Mucosa of rectum (tissue), 2 donors: ENCODE data around the gene LYST.
"Not testable (repeated sequence)": the region's sequence is repeated elsewhere in the genome, so short reads cannot be mapped to it uniquely, and the experiment has no call there.

Experiments
- H3K27ac ChIP-seq, 2 donors: one replicate each; pipeline ENCODE4 v1.7.0; 2013; ENCODE audit warnings: inconsistent platforms in 2 of 2, low read depth in 2 of 2, low read length in 2 of 2
- H3K27me3 ChIP-seq, 2 donors: one replicate each; pipeline ENCODE4 v1.7.0; 2013; ENCODE audit warnings: low read length in 2 of 2; ENCODE audit not compliant: control insufficient read depth in 2 of 2, insufficient read depth in 2 of 2
- H3K36me3 ChIP-seq, 2 donors: one replicate each; pipeline ENCODE4 v1.7.0; 2013; ENCODE audit warnings: low read length in 2 of 2; ENCODE audit not compliant: control insufficient read depth in 2 of 2, insufficient read depth in 2 of 2
- H3K4me1 ChIP-seq, 2 donors: one replicate each; pipeline ENCODE4 v1.7.0; 2013; ENCODE audit warnings: low read length in 2 of 2, mild to moderate bottlenecking in 1 of 2; ENCODE audit not compliant: control insufficient read depth in 2 of 2, insufficient read depth in 2 of 2
- H3K4me3 ChIP-seq, 2 donors: one replicate each; pipeline ENCODE4 v1.7.0; 2013; ENCODE audit warnings: low read length in 2 of 2
- H3K9ac ChIP-seq, 2 donors: one replicate each; pipeline ENCODE4 v1.7.0; 2013; ENCODE audit warnings: low read length in 2 of 2, low read depth in 1 of 2, mild to moderate bottlenecking in 1 of 2
- H3K9me3 ChIP-seq, 2 donors: one replicate each; pipeline ENCODE4 v1.7.0; 2013; ENCODE audit warnings: low read length in 2 of 2; ENCODE audit not compliant: control insufficient read depth in 2 of 2
- donor health status: healthy.
- donor health status: Normal muscosa, but diverticular disease.

Gene LYST

DNA sequence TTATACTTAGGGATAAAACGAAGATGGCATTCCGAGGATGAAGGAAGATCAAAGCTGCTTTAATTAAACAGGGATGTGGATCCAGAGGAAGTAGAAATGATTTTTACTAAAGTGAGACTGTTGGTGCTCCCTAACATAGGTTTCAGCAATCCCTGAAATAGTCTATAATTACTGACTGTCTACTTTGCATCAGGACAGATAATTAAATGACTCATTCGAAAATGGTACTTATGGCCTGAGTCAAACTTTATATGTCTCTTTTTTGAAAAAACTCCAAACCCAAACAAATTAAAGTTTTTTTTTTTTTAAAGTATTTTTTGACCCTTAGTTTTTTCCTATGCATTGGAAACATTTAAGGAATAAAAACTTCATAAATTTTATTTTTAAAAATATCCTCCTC, 90.3 kb downstream of the LYST start:
- Histone ChIP-seq H3K4me1 (no peaks in the 10 kb centered on the region), H3K4me3 (no peak overlapping the region), H3K9ac (no peak overlapping the region), H3K27me3 (no peaks in the 10 kb centered on the region), H3K36me3 (peaks cover 10 to 14% of the 10 kb centered on the region in 2 donors), H3K9me3 (no peaks in the 10 kb centered on the region), H3K27ac (no peak overlapping the region)

DNA sequence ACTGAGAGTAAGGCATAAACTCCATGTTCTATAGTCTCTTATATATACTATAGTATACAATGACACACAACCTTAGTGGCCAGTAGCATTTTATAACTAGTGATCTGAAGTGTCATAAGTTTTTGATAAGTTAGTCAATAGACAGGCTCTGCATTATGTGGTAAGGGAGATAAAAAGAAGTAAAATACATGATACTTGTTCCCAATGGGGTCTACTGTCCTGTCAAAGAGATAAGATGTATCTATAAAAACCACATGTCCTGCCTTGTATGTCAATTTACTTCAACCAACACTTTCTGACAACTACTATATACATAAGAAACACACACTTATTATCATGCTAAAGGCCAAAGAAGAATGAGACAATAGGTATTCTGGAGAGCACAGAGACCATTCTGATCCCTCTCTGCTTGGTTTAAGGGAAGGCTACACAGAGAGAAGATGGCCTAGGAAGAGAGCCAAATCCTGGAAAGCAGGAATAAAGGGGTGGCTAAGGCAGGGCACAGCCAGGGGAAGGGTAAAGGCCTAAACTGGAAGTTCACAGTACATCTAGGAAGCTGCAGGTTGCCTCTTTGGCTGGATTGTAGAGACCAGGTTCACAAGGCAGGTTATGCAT, 91.4 kb downstream of the LYST start:
- no peaks in the 10 kb centered on the region for H3K27me3 ChIP-seq
- H3K4me3 ChIP-seq: no peak overlapping the region
- no peaks in the 10 kb centered on the region for H3K9me3 ChIP-seq
- H3K4me1 ChIP-seq: no peaks in the 10 kb centered on the region
- no peak overlapping the region for H3K27ac ChIP-seq
- peaks cover 10 to 14% of the 10 kb centered on the region in 2 donors for H3K36me3 ChIP-seq
- no peak overlapping the region for H3K9ac ChIP-seq

DNA sequence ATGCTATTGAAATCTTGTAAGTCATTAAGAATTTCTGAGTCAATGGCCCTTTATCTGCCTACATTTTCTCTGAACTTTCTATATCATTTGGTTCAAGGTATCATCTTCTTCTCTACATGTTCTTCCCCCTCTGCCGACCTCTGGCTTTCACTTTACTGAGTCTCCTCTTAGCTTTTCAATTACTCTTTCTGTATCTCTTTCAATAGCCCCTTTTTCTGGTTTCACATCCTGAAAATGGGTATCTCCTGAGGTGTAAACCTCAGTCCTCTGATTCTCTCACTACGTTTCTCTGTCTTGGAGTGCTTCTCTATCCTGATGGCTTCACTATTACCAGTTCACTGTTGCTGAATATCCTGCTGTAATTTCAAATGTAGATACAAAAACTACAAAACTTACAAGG, 98.9 kb downstream of the LYST start:
- Histone ChIP-seq H3K36me3 (peaks cover 6 to 8% of the 10 kb centered on the region in 2 donors), H3K27me3 (no peaks in the 10 kb centered on the region), H3K4me1 (no peaks in the 10 kb centered on the region), H3K9me3 (no peaks in the 10 kb centered on the region), H3K4me3 (no peak overlapping the region), H3K9ac (no peak overlapping the region), H3K27ac (no peak overlapping the region)

DNA sequence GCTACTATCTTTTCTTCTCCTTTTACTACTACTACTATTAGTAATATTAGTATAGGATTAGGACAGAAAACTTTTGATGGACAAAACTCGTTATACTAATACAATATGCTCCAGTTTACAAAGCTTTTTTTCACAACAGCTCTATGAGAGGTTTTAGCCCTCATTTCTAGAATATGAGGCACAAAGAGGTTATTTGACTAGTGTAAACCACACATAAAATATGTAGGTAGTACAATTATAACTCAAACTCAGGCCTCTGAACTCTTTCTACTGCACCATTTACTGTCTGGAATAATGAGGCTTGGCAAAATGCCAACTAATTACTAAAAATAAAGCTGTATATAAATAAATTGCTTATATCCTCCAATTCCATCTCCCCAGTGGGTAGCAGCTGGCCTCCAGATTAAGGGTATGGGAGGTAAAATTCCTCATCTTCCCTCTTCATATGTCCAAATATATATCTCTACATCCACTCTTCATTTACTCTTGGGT, 99.9 kb downstream of the LYST start:
- Histone ChIP-seq H3K27me3 (no peaks in the 10 kb centered on the region), H3K9ac (no peak overlapping the region), H3K9me3 (no peaks in the 10 kb centered on the region), H3K4me3 (no peak overlapping the region), H3K27ac (no peak overlapping the region), H3K4me1 (no peaks in the 10 kb centered on the region), H3K36me3 (peaks cover 3 to 12% of the 10 kb centered on the region in 2 donors)

DNA sequence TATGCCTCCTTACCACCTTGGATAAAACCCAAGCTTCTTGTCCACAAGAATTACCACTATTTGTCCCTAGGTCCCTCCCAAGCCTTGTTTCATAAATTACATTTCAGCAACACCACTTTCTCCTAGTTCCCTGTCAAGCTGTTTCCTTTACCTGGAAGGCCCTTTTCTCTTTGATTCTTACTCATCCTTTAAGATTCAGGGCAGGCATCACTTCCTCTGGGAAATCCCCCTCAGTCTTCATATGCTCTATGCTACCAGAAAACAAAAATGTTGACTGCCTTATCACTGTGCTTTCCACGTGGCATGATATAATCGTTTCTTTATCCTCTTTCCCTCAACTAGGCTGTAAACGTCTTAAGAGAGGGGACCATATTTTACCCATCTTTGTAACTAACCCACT, 102.7 kb downstream of the LYST start:
- H3K4me1 ChIP-seq: no peaks in the 10 kb centered on the region
- no peaks in the 10 kb centered on the region for H3K9me3 ChIP-seq
- H3K27me3 ChIP-seq: no peaks in the 10 kb centered on the region
- H3K9ac ChIP-seq: no peak overlapping the region
- no peak overlapping the region for H3K4me3 ChIP-seq
- no peak overlapping the region for H3K27ac ChIP-seq
- H3K36me3 ChIP-seq: peaks cover 14 to 16% of the 10 kb centered on the region in 2 donors

DNA sequence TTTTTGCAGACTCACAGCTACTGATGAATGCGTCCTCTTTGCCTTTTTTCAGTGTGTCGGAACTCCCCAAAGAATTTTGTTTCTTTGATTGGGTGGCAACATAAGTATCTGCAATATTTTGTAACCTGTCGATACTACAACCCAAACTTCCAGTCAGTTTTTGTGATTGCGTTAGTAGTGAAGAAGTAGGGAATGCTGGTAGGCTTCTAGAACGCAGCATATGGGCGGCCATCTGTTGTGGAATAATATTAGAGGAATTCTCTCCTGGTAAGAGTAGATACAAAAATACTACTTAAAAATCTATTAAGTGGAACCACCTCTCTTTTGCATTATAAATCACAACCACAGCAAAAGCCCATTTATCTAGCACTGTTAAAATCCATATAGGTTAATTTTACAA, 107.4 kb downstream of the LYST start:
- Histone ChIP-seq H3K27me3 (no peaks in the 10 kb centered on the region), H3K4me3 (no peak overlapping the region), H3K36me3 (peaks cover 16 to 22% of the 10 kb centered on the region in 2 donors), H3K9ac (no peak overlapping the region), H3K4me1 (no peaks in the 10 kb centered on the region), H3K27ac (no peak overlapping the region), H3K9me3 (no peaks in the 10 kb centered on the region)

DNA sequence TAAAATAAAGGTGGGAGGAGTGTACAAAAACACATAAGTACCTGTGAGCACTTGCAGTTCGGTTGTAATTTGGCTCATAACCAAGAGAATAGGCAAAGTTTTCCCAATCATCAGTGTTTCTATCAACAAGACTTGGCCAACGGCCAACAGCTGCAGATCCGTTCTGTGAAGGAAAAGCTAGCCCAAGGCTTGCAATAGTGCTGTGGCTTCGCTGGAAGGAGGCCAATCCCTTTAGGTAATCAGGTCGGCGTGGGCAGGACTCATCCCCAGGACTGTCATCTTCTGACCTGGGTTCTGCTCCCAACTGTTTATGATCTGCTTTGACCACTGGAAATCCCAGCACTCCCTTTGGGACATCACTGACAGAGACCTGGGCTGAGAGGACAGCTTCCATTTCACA, 107.8 kb downstream of the LYST start:
- H3K9me3 ChIP-seq: no peaks in the 10 kb centered on the region
- H3K4me1 ChIP-seq: no peaks in the 10 kb centered on the region
- no peak overlapping the region for H3K4me3 ChIP-seq
- peaks cover 14 to 20% of the 10 kb centered on the region in 2 donors for H3K36me3 ChIP-seq
- H3K9ac ChIP-seq: no peak overlapping the region
- H3K27ac ChIP-seq: no peak overlapping the region
- H3K27me3 ChIP-seq: no peaks in the 10 kb centered on the region

DNA sequence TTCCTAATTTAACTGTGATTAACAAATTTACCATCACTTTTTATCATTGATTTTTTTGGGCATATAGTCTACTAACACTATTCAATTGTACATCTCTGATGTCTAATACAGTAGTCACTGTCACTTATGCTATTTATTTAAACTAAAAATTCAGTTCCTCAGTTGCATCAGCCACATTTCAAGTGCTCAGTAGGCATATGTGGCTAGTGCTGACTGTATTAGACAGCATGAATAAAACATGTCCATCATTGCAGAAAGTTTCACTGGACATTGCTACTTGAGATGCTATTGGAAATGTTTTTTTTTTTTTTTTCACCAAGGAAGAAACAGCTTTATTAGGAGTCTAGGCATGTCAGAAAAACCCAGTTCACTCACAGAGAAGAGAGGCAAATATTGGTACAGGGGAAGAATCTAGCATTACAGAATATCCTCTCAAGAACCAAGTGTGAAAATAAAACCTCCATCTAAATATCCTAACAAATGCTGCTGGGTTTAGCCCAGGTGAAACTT, 109.1 kb downstream of the LYST start:
- Histone ChIP-seq H3K9me3 (no peaks in the 10 kb centered on the region), H3K4me3 (no peak overlapping the region), H3K36me3 (peaks cover 12 to 19% of the 10 kb centered on the region in 2 donors), H3K27ac (no peak overlapping the region), H3K9ac (no peak overlapping the region), H3K4me1 (no peaks in the 10 kb centered on the region), H3K27me3 (no peaks in the 10 kb centered on the region)

DNA sequence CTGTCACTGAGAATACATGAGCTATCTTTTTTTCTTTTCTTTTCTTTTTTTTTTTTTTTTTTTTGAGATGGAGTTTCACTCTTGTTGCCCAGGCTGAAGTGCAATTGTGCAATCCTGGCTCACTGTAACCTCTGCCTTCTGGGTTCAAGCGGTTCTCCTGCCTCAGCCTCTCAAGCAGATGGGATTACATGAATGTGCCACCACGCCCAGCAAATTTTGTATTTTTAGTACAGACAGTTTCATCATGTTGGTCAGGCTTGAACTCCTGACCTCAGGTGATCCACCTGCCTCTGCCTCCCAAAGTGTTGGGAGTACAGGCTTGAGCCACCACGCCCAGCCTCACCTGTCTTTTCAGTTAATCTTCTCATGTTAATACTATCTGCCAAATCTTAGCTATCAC, 112.5 kb downstream of the LYST start:
- not testable (repeated sequence) for H3K4me1 ChIP-seq, H3K27ac ChIP-seq, H3K9ac ChIP-seq, H3K4me3 ChIP-seq, H3K9me3 ChIP-seq, H3K27me3 ChIP-seq
- peaks cover 6 to 16% of the 10 kb centered on the region in 2 donors for H3K36me3 ChIP-seq

DNA sequence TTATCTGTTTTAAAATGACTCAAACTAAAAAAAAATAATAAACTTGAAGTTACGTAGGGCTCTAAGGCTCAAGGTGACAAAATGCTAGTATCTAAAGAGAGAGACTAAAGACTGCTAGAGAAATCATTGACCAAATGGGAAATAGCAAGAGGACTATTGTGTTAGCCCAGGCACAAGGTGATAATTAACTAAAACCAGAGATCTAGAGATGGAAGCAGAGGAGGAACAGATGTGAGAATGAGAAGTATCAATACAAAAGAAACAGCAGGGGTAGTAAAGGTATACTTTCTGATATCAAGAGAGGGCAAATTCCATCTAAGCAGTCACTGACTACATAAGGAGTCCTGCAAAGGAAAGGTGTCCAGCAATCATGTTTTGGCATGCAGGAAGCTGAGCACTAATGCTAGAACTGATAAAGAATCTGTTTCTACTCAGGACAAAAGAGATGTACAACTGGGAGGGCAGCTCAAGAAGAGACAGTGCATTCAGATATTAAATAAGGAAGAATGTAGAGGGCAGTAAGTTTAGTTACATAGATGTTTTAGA, 116.9 kb downstream of the LYST start:
- Histone ChIP-seq H3K9ac (no peak overlapping the region), H3K4me3 (no peak overlapping the region), H3K27me3 (no peaks in the 10 kb centered on the region), H3K36me3 (peaks cover 10 to 22% of the 10 kb centered on the region in 2 donors), H3K4me1 (no peaks in the 10 kb centered on the region), H3K27ac (no peak overlapping the region), H3K9me3 (no peaks in the 10 kb centered on the region)
